ENCODE measurements around the gene TMC6. TPM values are rescaled to one million over a fixed set of nuclear protein-coding genes. Genes with fewer than 3 reads are reported as not detected.

The TMC6 gene
- total and polyA plus RNA-seq, 4 donors = 75.7 to 166 (median 98.9) TPM

GRCh38 chr17:78122216-78122930, 6.2 kb downstream of the TMC6 start:
- Histone ChIP-seq H3K9ac (ENCODE audit: insufficient read depth in 1 of 2, low read length in 2 of 2) (no peak overlapping the region), H3K27me3 (ENCODE audit: control insufficient read depth in 3 of 3, insufficient read depth in 3 of 3, low read length in 2 of 3) (no peaks in the 10 kb centered on the region), H3K4me1 (ENCODE audit: control insufficient read depth in 5 of 5, insufficient read depth in 5 of 5, low read length in 5 of 5) (peaks cover 3 to 28% (median 16%) of the 10 kb centered on the region in 5 donors), H3K27ac (ENCODE audit: low read depth in 1 of 2, low read length in 1 of 2) (no peak overlapping the region), H3K36me3 (ENCODE audit: control insufficient read depth in 4 of 4, insufficient read depth in 4 of 4, low read length in 4 of 4) (peaks cover 0 to 71% (median 1%) of the 10 kb centered on the region in 4 donors), H3K4me3 (no peak overlapping the region), H3K9me3 (ENCODE audit: control insufficient read depth in 4 of 4, insufficient read depth in 3 of 4, low read length in 3 of 4) (no peaks in the 10 kb centered on the region)
- DNase-seq = no peak
- no peak for ATAC-seq (ENCODE audit: insufficient read depth, low FRiP score)
- 80 to 86% methylated on average over 20 to 23 of the region's 23 CpGs for WGBS, 2 donors
- no peak for TF ChIP-seq CTCF (IDR thresholded peaks at IDR 0.05; ENCODE audit: control extremely low read depth, extremely low read depth)

GRCh38 chr17:78121801-78122215, 6.7 kb downstream of the TMC6 start:
- Histone ChIP-seq H3K4me3 (no peak overlapping the region), H3K27ac (ENCODE audit: low read depth in 1 of 2, low read length in 1 of 2) (no peak overlapping the region), H3K27me3 (ENCODE audit: control insufficient read depth in 3 of 3, insufficient read depth in 3 of 3, low read length in 2 of 3) (no peaks in the 10 kb centered on the region), H3K36me3 (ENCODE audit: control insufficient read depth in 4 of 4, insufficient read depth in 4 of 4, low read length in 4 of 4) (peaks cover 0 to 75% (median 1%) of the 10 kb centered on the region in 4 donors), H3K9me3 (ENCODE audit: control insufficient read depth in 4 of 4, insufficient read depth in 3 of 4, low read length in 3 of 4) (no peaks in the 10 kb centered on the region), H3K4me1 (ENCODE audit: control insufficient read depth in 5 of 5, insufficient read depth in 5 of 5, low read length in 5 of 5) (peaks cover 3 to 22% (median 13%) of the 10 kb centered on the region in 5 donors), H3K9ac (ENCODE audit: insufficient read depth in 1 of 2, low read length in 2 of 2) (no peak overlapping the region)
- 68 to 69% methylated on average over 11 of the region's 11 CpGs for WGBS, 2 donors
- ATAC-seq (ENCODE audit: insufficient read depth, low FRiP score) (no peak), DNase-seq (no peak)
- no peak for TF ChIP-seq CTCF (IDR thresholded peaks at IDR 0.05; ENCODE audit: control extremely low read depth, extremely low read depth)

- DNase-seq (no peak), ATAC-seq (ENCODE audit: insufficient read depth, low FRiP score) (no peak)
- no peaks in the 10 kb centered on the region for H3K27me3 ChIP-seq (ENCODE audit: control insufficient read depth in 3 of 3, insufficient read depth in 3 of 3, low read length in 2 of 3)
- no peaks in the 10 kb centered on the region for H3K9me3 ChIP-seq (ENCODE audit: control insufficient read depth in 4 of 4, insufficient read depth in 3 of 4, low read length in 3 of 4)
- no peak for TF ChIP-seq CTCF (IDR thresholded peaks at IDR 0.05; ENCODE audit: control extremely low read depth, extremely low read depth)
- H3K4me1 ChIP-seq (ENCODE audit: control insufficient read depth in 5 of 5, insufficient read depth in 5 of 5, low read length in 5 of 5) = peaks cover 0 to 17% (median 10%) of the 10 kb centered on the region in 5 donors
- no peak overlapping the region for H3K9ac ChIP-seq (ENCODE audit: insufficient read depth in 1 of 2, low read length in 2 of 2)
- peaks cover 0 to 74% (median 1%) of the 10 kb centered on the region in 4 donors for H3K36me3 ChIP-seq (ENCODE audit: control insufficient read depth in 4 of 4, insufficient read depth in 4 of 4, low read length in 4 of 4)
- no peak overlapping the region for H3K27ac ChIP-seq (ENCODE audit: low read depth in 1 of 2, low read length in 1 of 2)
- 47 to 76% methylated on average over 35 of the region's 35 CpGs for WGBS, 2 donors
- no peak overlapping the region for H3K4me3 ChIP-seq
These were observed 7.4 kb downstream of the TMC6 start for GRCh38 chr17:78120971-78121800.
